ENCODE results near the gene STMP1. TPM values are rescaled to one million over a fixed set of nuclear protein-coding genes. Genes with fewer than 3 reads are reported as not detected.
"Not testable (repeated sequence)": the region's sequence is repeated elsewhere in the genome, so short reads cannot be mapped to it uniquely, and the experiment has no call there.

The STMP1 gene
- total and polyA plus RNA-seq, 7 donors: 10.2 to 56.5 (median 23.8) TPM

GRCh38 chr7:135662123-135662372 is 266 bp upstream of the STMP1 start:
- Histone ChIP-seq H3K27ac (peak overlapping the region; percentile 89 to 96 (median 93)), H3K4me3 (peak overlapping the region; percentile 69 to 96 (median 79)), H3K9me3 (no peaks in the 10 kb centered on the region), H3K4me1 (peaks cover 0 to 36% (median 21%) of the 10 kb centered on the region in 4 donors), H3K36me3 (no peaks in the 10 kb centered on the region), H3K27me3 (no peaks in the 10 kb centered on the region)
- DNase-seq: no peak
- 5 to 13% methylated on average over 17 of the region's 17 CpGs for WGBS, 2 donors
- intact Hi-C loops (cut with DNase I): loop anchor here (5.0 to 10.0 kb wide), 3 partner anchors 135 to 1930 kb away; partner anchors contain the start of gene MTPN
- no peak for TF ChIP-seq POLR2AphosphoS5 (IDR thresholded peaks at IDR 0.05)
- TF ChIP-seq CTCF (IDR thresholded peaks at IDR 0.05): peak; percentile 76 to 87 (median 82)

GRCh38 chr7:135664046-135664589 is 1.8 kb downstream of the STMP1 start:
- H3K4me3 ChIP-seq: no peak overlapping the region
- H3K9me3 ChIP-seq: no peaks in the 10 kb centered on the region
- H3K4me1 ChIP-seq: peaks cover 0 to 36% (median 21%) of the 10 kb centered on the region in 4 donors
- no peaks in the 10 kb centered on the region for H3K27me3 ChIP-seq
- intact Hi-C loops (cut with DNase I): loop anchor here (5.0 to 10.0 kb wide), 3 partner anchors 133 to 1928 kb away; partner anchors contain the start of gene MTPN
- TF ChIP-seq POLR2A (IDR thresholded peaks at IDR 0.05) (no peak), POLR2AphosphoS5 (IDR thresholded peaks at IDR 0.05) (no peak), EP300 (IDR thresholded peaks at IDR 0.05) (no peak), CTCF (IDR thresholded peaks at IDR 0.05) (no peak)
- DNase-seq: no peak
- 44 to 80% methylated on average over 3 of the region's 3 CpGs for WGBS, 2 donors
- peak overlapping the region in 2 of 4 donors; percentile 89 to 93 for H3K27ac ChIP-seq
- no peaks in the 10 kb centered on the region for H3K36me3 ChIP-seq

GRCh38 chr7:135665042-135665441 is 2.7 kb downstream of the STMP1 start:
- TF ChIP-seq EP300 (IDR thresholded peaks at IDR 0.05) (no peak), POLR2AphosphoS5 (IDR thresholded peaks at IDR 0.05) (no peak), CTCF (IDR thresholded peaks at IDR 0.05) (no peak), POLR2A (IDR thresholded peaks at IDR 0.05) (no peak)
- no peaks in the 10 kb centered on the region for H3K27me3 ChIP-seq
- H3K9me3 ChIP-seq: no peaks in the 10 kb centered on the region
- no peak overlapping the region for H3K27ac ChIP-seq
- 73 to 80% methylated on average over 3 of the region's 3 CpGs for WGBS, 2 donors
- H3K4me3 ChIP-seq: no peak overlapping the region
- H3K36me3 ChIP-seq: no peaks in the 10 kb centered on the region
- intact Hi-C loops (cut with DNase I): loop anchor here (5.0 to 10.0 kb wide), 2 partner anchors 82 to 310 kb away; partner anchors contain the start of genes FAM180A and MTPN
- DNase-seq: no peak
- H3K4me1 ChIP-seq: peaks cover 0 to 41% (median 26%) of the 10 kb centered on the region in 4 donors

- Histone ChIP-seq H3K27ac (no peak overlapping the region), H3K9me3 (no peaks in the 10 kb centered on the region), H3K36me3 (no peaks in the 10 kb centered on the region), H3K27me3 (no peaks in the 10 kb centered on the region), H3K4me1 (peaks cover 0 to 48% (median 33%) of the 10 kb centered on the region in 4 donors), H3K4me3 (no peak overlapping the region)
- intact Hi-C loops (cut with DNase I): loop anchor here (5.0 to 10.0 kb wide), 2 partner anchors 81 to 309 kb away; partner anchors contain the start of genes FAM180A and MTPN
- no peak for TF ChIP-seq CTCF (IDR thresholded peaks at IDR 0.05)
- no peak for DNase-seq
- WGBS, 2 donors: 91 to 94% methylated on average over 11 of the region's 11 CpGs
Observed at GRCh38 chr7:135666156-135666555, 3.8 kb downstream of the STMP1 start.

- H3K9me3 ChIP-seq: no peaks in the 10 kb centered on the region
- WGBS, 2 donors: 78 to 86% methylated on average over 6 of the region's 6 CpGs
- no peaks in the 10 kb centered on the region for H3K27me3 ChIP-seq
- no peak overlapping the region for H3K4me3 ChIP-seq
- H3K4me1 ChIP-seq: peaks cover 0 to 43% (median 31%) of the 10 kb centered on the region in 4 donors
- no peak overlapping the region for H3K27ac ChIP-seq
- intact Hi-C loops (cut with DNase I): loop anchor here (5.0 to 10.0 kb wide), 2 partner anchors 80 to 308 kb away; partner anchors contain the start of genes FAM180A and MTPN
- TF ChIP-seq POLR2AphosphoS5 (IDR thresholded peaks at IDR 0.05) (no peak), POLR2A (IDR thresholded peaks at IDR 0.05) (no peak), CTCF (IDR thresholded peaks at IDR 0.05) (no peak), EP300 (IDR thresholded peaks at IDR 0.05) (no peak)
- no peak for DNase-seq
- no peaks in the 10 kb centered on the region for H3K36me3 ChIP-seq
Observed at GRCh38 chr7:135666846-135667245, 4.5 kb downstream of the STMP1 start.

GRCh38 chr7:135667626-135668025 is 5.3 kb downstream of the STMP1 start:
- not testable (repeated sequence) for DNase-seq, H3K36me3 ChIP-seq, H3K4me3 ChIP-seq, H3K27me3 ChIP-seq, H3K9me3 ChIP-seq, H3K27ac ChIP-seq
- H3K4me1 ChIP-seq: peaks cover 0 to 46% (median 36%) of the 10 kb centered on the region in 4 donors
- intact Hi-C loops (cut with DNase I): loop anchor here (5.0 to 10.0 kb wide), 2 partner anchors 80 to 307 kb away; partner anchors contain the start of genes FAM180A and MTPN
- WGBS, 2 donors: 96 to 100% methylated on average over 1 of the region's 1 CpG

- H3K4me1 ChIP-seq: peaks cover 0 to 49% (median 37%) of the 10 kb centered on the region in 4 donors
- not testable (repeated sequence) for H3K4me3 ChIP-seq, H3K36me3 ChIP-seq, H3K27ac ChIP-seq, H3K9me3 ChIP-seq, DNase-seq, H3K27me3 ChIP-seq
- intact Hi-C loops (cut with DNase I): loop anchor here (5.0 to 10.0 kb wide), 2 partner anchors 78 to 306 kb away; partner anchors contain the start of genes FAM180A and MTPN
- WGBS, 2 donors: 76 to 77% methylated on average over 6 of the region's 6 CpGs
Observed at GRCh38 chr7:135668852-135669395, 6.6 kb downstream of the STMP1 start.

All from sigmoid colon (tissue), 7 donors.